Prostate gland (tissue), 2 donors: ENCODE results near the gene ZNF511.

Experiments
- CTCF ChIP-seq, 4 experiments: fragments of 200-600 bp in 2 of 4; fragments of 450-650 bp in 2 of 4; sonication (generic) in 2 of 4; IDR thresholded peaks; 1 replicate in 3 of 4; 2 replicates in 1 of 4; pipeline ENCODE4 v1.5.1; 2016 to 2019; ENCODE audit warnings: antibody characterized with exemption in 4 of 4, mild to moderate bottlenecking in 2 of 4, moderate library complexity in 2 of 4
- POLR2A ChIP-seq: fragments of 450-650 bp; IDR thresholded peaks from one replicate; pipeline ENCODE4 v1.6.1; 2016; ENCODE audit warnings: antibody characterized with exemption, mild to moderate bottlenecking
- POLR2AphosphoS5 ChIP-seq: sonication (generic); formaldehyde crosslinking; IDR thresholded peaks from one replicate; pipeline ENCODE4 v1.6.1; 2017; ENCODE audit warnings: antibody characterized with exemption

GRCh38 chr10:133334503-133335245, 26.0 kb downstream of the ZNF511 start:
- TF ChIP-seq CTCF (IDR thresholded peaks at IDR 0.05) (no peak), POLR2A (no peak), POLR2AphosphoS5 (no peak)
